Gastroesophageal sphincter (tissue), 4 donors: ENCODE data around the gene CKAP2. TPM values are rescaled to one million over a fixed set of nuclear protein-coding genes. Genes with fewer than 3 reads are reported as not detected.
"Not testable (repeated sequence)": the region's sequence is repeated elsewhere in the genome, so short reads cannot be mapped to it uniquely, and the experiment has no call there.

Experiments
- ATAC-seq: fragments of 150-250 bp; one replicate; pipeline ENCODE4 v1.9.1; 2016; ENCODE audit warnings: mild to moderate bottlenecking, moderate library complexity
- H3K27ac ChIP-seq, 4 donors: fragments of 200-600 bp; sonication (generic) in 3 of 4; 1 replicate in 3 of 4; 2 replicates in 1 of 4; pipeline ENCODE4 v1.5.1; 2016 to 2019
- H3K27me3 ChIP-seq: fragments of 200-600 bp; sonication (generic); one replicate; pipeline ENCODE4 v1.5.1; 2019
- H3K36me3 ChIP-seq, 2 donors: fragments of 200-600 bp; sonication (generic); one replicate each; pipeline ENCODE4 v1.5.1; 2019; ENCODE audit warnings: control low read depth in 1 of 2
- H3K4me1 ChIP-seq, 3 donors: fragments of 200-600 bp; sonication (generic); 1 replicate in 2 of 3; 2 replicates in 1 of 3; pipeline ENCODE4 v1.5.1; 2016 to 2019; ENCODE audit warnings: control low read depth in 2 of 3
- H3K4me3 ChIP-seq, 2 donors: fragments of 200-600 bp; sonication (generic); one replicate each; pipeline ENCODE4 v1.5.1; 2019; ENCODE audit warnings: mild to moderate bottlenecking in 1 of 2, moderate library complexity in 1 of 2
- H3K9me3 ChIP-seq, 3 donors: fragments of 200-600 bp; sonication (generic); one replicate each; pipeline ENCODE4 v1.5.1; 2017 to 2019; ENCODE audit warnings: control low read depth in 2 of 3
- CTCF ChIP-seq, 4 experiments: fragments of 200-600 bp in 2 of 4; fragments of 450-650 bp in 2 of 4; sonication (generic) in 1 of 4; IDR thresholded peaks; one replicate each; pipeline ENCODE4 v1.5.1; 2017 to 2019; ENCODE audit warnings: antibody characterized with exemption in 4 of 4, mild to moderate bottlenecking in 2 of 4, moderate library complexity in 2 of 4
- EP300 ChIP-seq: sonication (generic); formaldehyde crosslinking; IDR thresholded peaks from one replicate; pipeline ENCODE4 v1.6.1; 2017; ENCODE audit warnings: antibody characterized with exemption, mild to moderate bottlenecking
- POLR2A ChIP-seq, 2 donors: fragments of 450-650 bp; IDR thresholded peaks; one replicate each; pipeline ENCODE4 v1.6.1; 2017; ENCODE audit warnings: antibody characterized with exemption in 2 of 2, mild to moderate bottlenecking in 2 of 2, moderate library complexity in 1 of 2
- POLR2AphosphoS5 ChIP-seq: sonication (generic); formaldehyde crosslinking; IDR thresholded peaks from one replicate; pipeline ENCODE4 v1.6.1; 2017; ENCODE audit warnings: antibody characterized with exemption
- WGBS, 2 donors: methylation state at CpG; one replicate each; pipeline ENCODE4 v1.1.5; 2018; ENCODE audit warnings: low coverage in 1 of 2; 5-methylcytosine and 5-hydroxymethylcytosine counted together
- total RNA-seq, 4 donors: library from RNA; depleted of rRNA; stranded (reverse); fragments of >200 nt; gene quantifications; one replicate each; pipeline ENCODE4 v1.1.0, GENCODE V29; 2016

Gene CKAP2
- 1 to 10 TPM; 3.9 to 8.0 (median 5.3) TPM for total RNA-seq

GRCh38 chr13:52454820-52455676 lies at the start of gene CKAP2:
TSS of gene CKAP2 (plus strand) at chr13:52455478. CDS start at chr13:52455557, 79 bp downstream.
- 0% methylated on average over 3 to 19 of the region's 56 CpGs for WGBS, 2 donors
- Histone ChIP-seq H3K4me3 (peak within 1 kb of the TSS; percentile 50 to 89), H3K36me3 (peaks cover 0 to 5% of the 10 kb centered on the region in 2 donors), H3K27ac (peak within 1 kb of the TSS; percentile 76 to 95 (median 90)), H3K9me3 (no peaks in the 10 kb centered on the region), H3K27me3 (no peaks in the 10 kb centered on the region), H3K4me1 (peaks cover 0 to 26% (median 0%) of the 10 kb centered on the region in 3 donors)
- TF ChIP-seq POLR2AphosphoS5 = peak; percentile 44
- no peak for TF ChIP-seq CTCF (IDR thresholded peaks at IDR 0.05)
- no peak for TF ChIP-seq EP300
- peak; percentile 34 to 58 for TF ChIP-seq POLR2A (IDR thresholded peaks at IDR 0.05)
- peak; percentile 93 for ATAC-seq

- ATAC-seq = peak; percentile 96
- WGBS, 2 donors = 0% methylated on average over 1 to 2 of the region's 68 CpGs
- H3K27ac ChIP-seq = peak within 1 kb of the TSS in 3 of 4 donors; percentile 38 to 77 (median 52)
These were observed 49.3 kb upstream of the CKAP2 start, which contains the start of gene THSD1 for GRCh38 chr13:52405767-52406494. TSS of gene THSD1 (minus strand) at chr13:52406172. CDS start at chr13:52402600, 3,572 bp downstream.

GRCh38 chr13:52406629-52407028 lies 48.6 kb upstream of the CKAP2 start:
- Histone ChIP-seq H3K27me3 (peaks cover 27% of the 10 kb centered on the region), H3K9me3 (no peaks in the 10 kb centered on the region), H3K27ac (peak overlapping the region in 3 of 4 donors; percentile 38 to 77 (median 52)), H3K4me3 (peak overlapping the region in 1 of 2 donors; percentile 60), H3K36me3 (peaks cover 0 to 21% of the 10 kb centered on the region in 2 donors), H3K4me1 (peaks cover 0 to 20% (median 5%) of the 10 kb centered on the region in 3 donors)
- TF ChIP-seq POLR2A (IDR thresholded peaks at IDR 0.05) = no peak
- TF ChIP-seq EP300 = no peak
- no peak for TF ChIP-seq CTCF (IDR thresholded peaks at IDR 0.05)
- no peak for TF ChIP-seq POLR2AphosphoS5
- WGBS, 2 donors = 41 to 50% methylated on average over 4 of the region's 4 CpGs
- no peak for ATAC-seq

More at GRCh38 chr13:52405767-52406494, 49.3 kb upstream of the CKAP2 start, which contains the start of gene THSD1:
- Histone ChIP-seq H3K9me3 (no peaks in the 10 kb centered on the region), H3K4me1 (peaks cover 0 to 20% (median 5%) of the 10 kb centered on the region in 3 donors), H3K36me3 (peaks cover 0 to 16% of the 10 kb centered on the region in 2 donors), H3K4me3 (peak within 1 kb of the TSS; percentile 25 to 60), H3K27me3 (peaks cover 27% of the 10 kb centered on the region)
- TF ChIP-seq POLR2AphosphoS5 (peak; percentile 47), EP300 (no peak), POLR2A (IDR thresholded peaks at IDR 0.05) (no peak)

GRCh38 chr13:52407436-52407835 lies 47.8 kb upstream of the CKAP2 start:
- H3K27me3 ChIP-seq = peaks cover 27% of the 10 kb centered on the region
- 90% methylated on average over 2 of the region's 12 CpGs; no CpG with 5 or more reads in 1 of the 2 donors for whole genome bisulfite sequencing, 2 donors
- not testable (repeated sequence) for H3K9me3 ChIP-seq, H3K27ac ChIP-seq, H3K4me3 ChIP-seq, ATAC-seq
- peaks cover 0 to 29% of the 10 kb centered on the region in 2 donors for H3K36me3 ChIP-seq
- H3K4me1 ChIP-seq = peaks cover 0 to 20% (median 5%) of the 10 kb centered on the region in 3 donors

- H3K27ac ChIP-seq, ATAC-seq, H3K4me3 ChIP-seq, H3K9me3 ChIP-seq: not testable (repeated sequence)
- H3K36me3 ChIP-seq = peaks cover 0 to 37% of the 10 kb centered on the region in 2 donors
- peaks cover 27% of the 10 kb centered on the region for H3K27me3 ChIP-seq
- peaks cover 0 to 20% (median 5%) of the 10 kb centered on the region in 3 donors for H3K4me1 ChIP-seq
- WGBS, 2 donors = no CpG with 5 or more reads among the region's 33 CpGs
These were observed 47.1 kb upstream of the CKAP2 start for GRCh38 chr13:52408071-52408658.

- 75 to 76% methylated on average over 4 of the region's 4 CpGs for WGBS, 2 donors
- Histone ChIP-seq H3K4me3 (no peak overlapping the region), H3K9me3 (no peaks in the 10 kb centered on the region), H3K4me1 (peaks cover 0 to under 1% (median 0%) of the 10 kb centered on the region in 3 donors), H3K27me3 (peaks cover 5% of the 10 kb centered on the region), H3K27ac (no peak overlapping the region), H3K36me3 (peaks cover 0 to 71% of the 10 kb centered on the region in 2 donors)
- TF ChIP-seq EP300 (no peak), POLR2AphosphoS5 (no peak), POLR2A (IDR thresholded peaks at IDR 0.05) (no peak), CTCF (IDR thresholded peaks at IDR 0.05) (no peak)
- no peak for ATAC-seq
These were observed 43.6 kb upstream of the CKAP2 start for GRCh38 chr13:52411629-52412028.
